WERI-Rb-1 (cell line): ENCODE results near the gene COPS4.

Source experiments
- DNase-seq: peaks from one replicate; pipeline ENCODE4 v3.0.0-alpha.2; 2020
- H3K27ac ChIP-seq: fragments of 250-450 bp; sonication (Bioruptor Pico); 2 replicates; pipeline ENCODE4 v1.5.1; 2020; ENCODE audit warnings: mild to moderate bottlenecking, moderate library complexity
- H3K27me3 ChIP-seq: fragments of 250-450 bp; sonication (Bioruptor Pico); 2 replicates; pipeline ENCODE4 v1.5.1; 2021; ENCODE audit warnings: mild to moderate bottlenecking, low read depth, moderate library complexity; ENCODE audit not compliant: insufficient read depth, severe bottlenecking
- H3K36me3 ChIP-seq: fragments of 250-450 bp; sonication (Bioruptor Pico); 2 replicates; pipeline ENCODE4 v1.5.1; 2020; ENCODE audit warnings: mild to moderate bottlenecking, moderate library complexity
- H3K4me3 ChIP-seq: 2 replicates; pipeline ENCODE4 v1.5.1; 2011; ENCODE audit warnings: low read depth, mild to moderate bottlenecking, control low read depth, low read length
- H3K9me3 ChIP-seq: fragments of 250-450 bp; sonication (Bioruptor Pico); 2 replicates; pipeline ENCODE4 v1.5.1; 2021; ENCODE audit warnings: mild to moderate bottlenecking, moderate library complexity; ENCODE audit not compliant: severe bottlenecking
- CTCF ChIP-seq: IDR thresholded peaks from 2 replicates; pipeline ENCODE4 v1.5.1; 2011; ENCODE audit warnings: low read depth, mild to moderate bottlenecking, control low read depth, inconsistent platforms, low read length

COPS4 gene

GRCh38 chr4:83112678-83113428 is 77.9 kb downstream of the COPS4 start:
- Histone ChIP-seq H3K27ac (no peak overlapping the region), H3K27me3 (no peaks in the 10 kb centered on the region), H3K9me3 (no peaks in the 10 kb centered on the region), H3K4me3 (no peak overlapping the region), H3K36me3 (no peaks in the 10 kb centered on the region)
- no peak for DNase-seq
- TF ChIP-seq CTCF: no peak

DNA sequence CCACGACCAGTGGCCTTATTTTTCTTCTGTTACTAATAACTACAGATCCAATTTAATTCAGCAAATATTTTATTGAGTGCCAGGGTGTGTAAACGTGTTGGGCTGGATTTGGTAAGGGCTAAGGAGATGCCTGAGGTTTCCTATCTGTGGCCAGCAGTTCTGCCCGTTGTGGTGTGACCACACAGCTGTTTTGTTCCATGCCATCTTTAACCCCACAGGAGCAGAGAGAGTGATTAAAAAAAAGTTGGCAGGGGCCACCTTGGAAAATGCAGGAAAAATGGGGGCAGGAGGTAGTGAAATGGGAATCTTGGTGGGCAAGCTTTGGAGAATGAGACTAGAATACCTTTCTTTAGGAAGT is 78.4 kb downstream of the COPS4 start:
- TF ChIP-seq CTCF: no peak
- H3K4me3 ChIP-seq: no peak overlapping the region
- H3K27ac ChIP-seq: no peak overlapping the region
- no peaks in the 10 kb centered on the region for H3K36me3 ChIP-seq
- H3K9me3 ChIP-seq: no peaks in the 10 kb centered on the region
- no peaks in the 10 kb centered on the region for H3K27me3 ChIP-seq
- no peak for DNase-seq

DNA sequence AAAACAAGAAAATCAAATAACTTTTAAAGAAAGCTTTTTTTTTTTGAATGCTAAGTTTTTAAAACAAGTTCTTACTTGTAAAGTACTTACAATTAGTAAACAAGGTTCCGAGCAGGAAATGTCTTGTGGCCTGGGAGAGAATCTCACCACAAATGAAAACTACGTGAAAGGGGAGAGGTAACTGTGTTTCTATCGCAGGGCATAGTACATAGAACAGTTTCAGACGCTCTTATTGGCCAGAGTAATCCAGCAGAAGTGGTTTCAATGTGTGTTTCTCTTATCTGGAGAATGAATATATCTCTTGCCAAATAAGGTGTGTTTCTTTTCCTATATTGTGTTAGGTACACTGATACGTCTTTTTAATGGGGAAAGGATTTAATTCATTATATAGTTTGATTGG is 79.6 kb downstream of the COPS4 start, which contains the start of gene PLAC8:
Gene PLAC8 (minus strand): TSS at position 154 of the 400 bp plus-strand sequence. CDS start 6,808 bp downstream, outside the sequence.
- Histone ChIP-seq H3K4me3 (no peak within 1 kb of the TSS), H3K27me3 (no peaks in the 10 kb centered on the region), H3K9me3 (no peaks in the 10 kb centered on the region), H3K36me3 (no peaks in the 10 kb centered on the region), H3K27ac (no peak within 1 kb of the TSS)
- no peak for DNase-seq
- no peak for TF ChIP-seq CTCF

DNA sequence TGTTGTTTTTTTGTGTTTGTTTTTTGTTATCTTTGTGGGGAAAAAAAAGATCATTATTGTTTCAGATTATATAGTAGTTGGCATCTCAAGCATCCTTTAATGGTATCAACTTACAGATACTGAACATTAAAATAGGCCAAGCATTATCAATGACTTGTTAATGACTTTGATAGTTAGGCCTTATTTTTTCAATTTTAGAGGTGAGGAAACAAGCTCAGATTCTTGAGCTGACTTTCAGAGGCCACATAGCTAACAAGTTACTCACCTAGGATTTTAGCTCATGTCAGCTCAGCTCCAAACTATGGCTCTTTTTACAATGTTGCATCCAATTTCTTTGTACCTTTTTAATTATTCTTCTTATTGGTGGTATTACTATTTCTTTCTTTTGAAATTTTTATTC is 80.0 kb downstream of the COPS4 start:
- Histone ChIP-seq H3K27me3 (no peaks in the 10 kb centered on the region), H3K27ac (no peak overlapping the region), H3K4me3 (no peak overlapping the region), H3K36me3 (no peaks in the 10 kb centered on the region), H3K9me3 (no peaks in the 10 kb centered on the region)
- DNase-seq: no peak
- TF ChIP-seq CTCF: no peak

- Histone ChIP-seq H3K27me3 (no peaks in the 10 kb centered on the region), H3K4me3 (no peak overlapping the region), H3K36me3 (no peaks in the 10 kb centered on the region), H3K27ac (no peak overlapping the region), H3K9me3 (no peaks in the 10 kb centered on the region)
- no peak for TF ChIP-seq CTCF
- no peak for DNase-seq
These were observed 80.8 kb downstream of the COPS4 start for GRCh38 chr4:83115656-83116285.

DNA sequence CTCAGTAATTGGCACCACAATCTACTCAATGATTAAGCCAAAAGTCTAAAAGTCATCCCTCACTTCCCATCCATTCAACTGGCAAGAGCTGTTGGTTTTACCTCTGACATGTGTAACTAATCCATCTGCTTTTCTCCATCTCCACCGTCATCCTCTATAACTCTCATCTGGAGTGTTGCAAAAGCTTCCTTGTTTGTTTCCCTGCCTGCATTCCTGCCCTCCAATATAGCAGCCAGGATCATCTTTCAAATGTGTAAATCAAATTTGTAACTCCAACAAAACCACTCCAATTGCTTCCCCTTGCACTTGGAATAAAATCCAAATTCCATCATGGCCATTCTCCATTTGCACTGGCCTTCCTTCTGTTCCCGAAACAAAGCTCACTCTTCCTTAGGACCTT is 83.9 kb downstream of the COPS4 start:
- Histone ChIP-seq H3K4me3 (no peak overlapping the region), H3K27me3 (no peaks in the 10 kb centered on the region), H3K27ac (no peak overlapping the region), H3K9me3 (no peaks in the 10 kb centered on the region), H3K36me3 (no peaks in the 10 kb centered on the region)
- no peak for TF ChIP-seq CTCF
- no peak for DNase-seq
